SK-N-SH (cell line): ENCODE data around the gene MOB1B. TPM values are rescaled to one million over a fixed set of nuclear protein-coding genes. Genes with fewer than 3 reads are reported as not detected.

Experiments used
- CTCF ChIA-PET: fragments of 300-600, 350-600 bp; formaldehyde crosslinking; extraction: SDS; loops from one replicate; lab custom pipeline; 2021; lab: Yijun Ruan, JAX
- POLR2A ChIA-PET: fragments of 350-600 bp; sonication (Branson Sonifier 250); formaldehyde crosslinking; extraction: SDS; loops from one replicate; lab custom pipeline; 2020; ENCODE audit warnings: antibody characterized with exemption, inconsistent platforms; lab: Yijun Ruan, JAX
- DNase-seq: peaks from one replicate; pipeline ENCODE4 v3.0.0; 2012
- H2AFZ ChIP-seq: fragments of 200-600 bp; sonication (generic); 2 replicates; pipeline ENCODE4 v1.8.1; 2016; ENCODE audit warnings: antibody characterized with exemption, mild to moderate bottlenecking, low read depth
- H3F3A ChIP-seq: fragments of 200-600 bp; sonication (generic); replicated peaks from 2 replicates; pipeline ENCODE3; 2016; ENCODE audit warnings: antibody characterized with exemption, mild to moderate bottlenecking; ENCODE audit not compliant: insufficient read depth
- H3K27ac ChIP-seq, 2 experiments: fragments of 200-500 bp in 1 of 2; fragments of 200-600 bp in 1 of 2; sonication (Bioruptor generic) in 1 of 2; sonication (generic), shearing (Covaris generic) in 1 of 2; 2 replicates each; pipeline versions ENCODE4 v1.5.1 to v1.6.1; 2014 to 2016; ENCODE audit warnings: low read depth in 2 of 2, inconsistent platforms in 1 of 2, low read length in 1 of 2, mild to moderate bottlenecking in 1 of 2, mixed read lengths in 1 of 2
- H3K27me3 ChIP-seq: fragments of 200-600 bp; sonication (generic), shearing (Covaris generic); 2 replicates; pipeline ENCODE4 v1.6.1; 2016; ENCODE audit warnings: mixed run types; ENCODE audit not compliant: insufficient read depth
- H3K36me3 ChIP-seq, 2 experiments: fragments of 200-500 bp in 1 of 2; fragments of 200-600 bp in 1 of 2; sonication (Bioruptor generic) in 1 of 2; sonication (generic) in 1 of 2; replicated peaks in 1 of 2; 2 replicates each; pipeline versions ENCODE3 to v1.5.1; 2014 to 2016; ENCODE audit warnings: low read length in 1 of 2, mild to moderate bottlenecking in 1 of 2; ENCODE audit not compliant: insufficient read depth in 2 of 2, control insufficient read depth in 1 of 2
- H3K4me1 ChIP-seq, 2 experiments: fragments of 200-500 bp in 1 of 2; fragments of 200-600 bp in 1 of 2; sonication (Bioruptor generic) in 1 of 2; sonication (generic), shearing (Covaris generic) in 1 of 2; 2 replicates each; pipeline versions ENCODE4 v1.5.1 to v1.6.1; 2014 to 2016; ENCODE audit warnings: low read depth in 1 of 2, low read length in 1 of 2, mixed run types in 1 of 2; ENCODE audit not compliant: insufficient read depth in 2 of 2, control insufficient read depth in 1 of 2
- H3K4me2 ChIP-seq: fragments of 200-600 bp; sonication (generic), shearing (Covaris generic); 2 replicates; pipeline ENCODE4 v1.6.1; 2017; ENCODE audit warnings: mixed run types
- H3K4me3 ChIP-seq, 2 experiments: fragments of 200-500 bp in 1 of 2; fragments of 200-600 bp in 1 of 2; sonication (Bioruptor generic) in 1 of 2; sonication (generic), shearing (Covaris generic) in 1 of 2; 2 replicates each; pipeline versions ENCODE4 v1.5.1 to v1.8.1; 2014 to 2016; ENCODE audit warnings: low read depth in 2 of 2, inconsistent platforms in 1 of 2, low read length in 1 of 2, mild to moderate bottlenecking in 1 of 2, mixed read lengths in 1 of 2, moderate library complexity in 1 of 2
- H3K79me2 ChIP-seq: fragments of 200-600 bp; sonication (generic); 2 replicates; pipeline ENCODE4 v1.8.1; 2017; ENCODE audit warnings: mild to moderate bottlenecking; ENCODE audit not compliant: insufficient read depth
- H3K9ac ChIP-seq: fragments of 200-600 bp; sonication (generic); 2 replicates; pipeline ENCODE4 v1.6.1; 2017; ENCODE audit warnings: mixed run types
- H3K9me2 ChIP-seq: fragments of 200-600 bp; sonication (generic); 2 replicates; pipeline ENCODE4 v1.6.1; 2017; ENCODE audit warnings: mixed run types
- H3K9me3 ChIP-seq: fragments of 200-600 bp; sonication (generic); 2 replicates; pipeline ENCODE4 v1.6.1; 2017; ENCODE audit warnings: mixed run types, mild to moderate bottlenecking, moderate library complexity
- H4K20me1 ChIP-seq: fragments of 200-600 bp; sonication (generic); 2 replicates; pipeline ENCODE4 v1.6.1; 2017; ENCODE audit warnings: mild to moderate bottlenecking, mixed run types; ENCODE audit not compliant: insufficient read depth
- CHD2 ChIP-seq: fragments of 150-350 bp; IDR thresholded peaks from 2 replicates; pipeline ENCODE4 v1.6.1; 2018; ENCODE audit warnings: low read length; ENCODE audit not compliant: partially characterized antibody
- ELF1 ChIP-seq: IDR thresholded peaks from 2 replicates; pipeline ENCODE4 v1.4.0; 2012
- FOSL2 ChIP-seq: IDR thresholded peaks from 2 replicates; pipeline ENCODE4 v1.4.0; 2012; ENCODE audit warnings: low read depth, mild to moderate bottlenecking, moderate library complexity, borderline replicate concordance
- FOXJ3 ChIP-seq: sonication (generic); formaldehyde crosslinking; IDR thresholded peaks from 2 replicates; pipeline ENCODE4 v1.5.1; 2020; ENCODE audit warnings: mild to moderate bottlenecking, missing genetic modification reagents
- FOXM1 ChIP-seq: IDR thresholded peaks from 2 replicates; pipeline ENCODE4 v1.4.0; 2012; ENCODE audit warnings: low read depth, mild to moderate bottlenecking
- GABPA ChIP-seq: IDR thresholded peaks from 2 replicates; pipeline ENCODE4 v1.4.0; 2012; ENCODE audit warnings: low read depth, mild to moderate bottlenecking
- GATA2 ChIP-seq: sonication (generic); formaldehyde crosslinking; IDR thresholded peaks from 2 replicates; pipeline ENCODE4 v1.5.0; 2020; ENCODE audit warnings: mild to moderate bottlenecking, missing genetic modification reagents
- JUND ChIP-seq: IDR thresholded peaks from 2 replicates; pipeline ENCODE4 v1.4.0; 2012
- MEF2A ChIP-seq: IDR thresholded peaks from 2 replicates; pipeline ENCODE4 v1.4.0; 2012; ENCODE audit warnings: low read depth, borderline replicate concordance
- NFIC ChIP-seq: IDR thresholded peaks from 2 replicates; pipeline ENCODE4 v1.4.0; 2012; ENCODE audit warnings: borderline replicate concordance
- RAD21 ChIP-seq: IDR thresholded peaks from 2 replicates; pipeline ENCODE4 v1.6.1; 2012; ENCODE audit warnings: mild to moderate bottlenecking, low read length
- RCOR1 ChIP-seq: fragments of 150-350 bp; IDR thresholded peaks from 2 replicates; pipeline ENCODE4 v1.6.1; 2017; ENCODE audit warnings: antibody characterized with exemption, low read length
- RFX5 ChIP-seq: IDR thresholded peaks from 2 replicates; pipeline ENCODE4 v1.6.1; 2012; ENCODE audit warnings: mild to moderate bottlenecking, improper control_type of control experiment, low read length
- TAF1 ChIP-seq: IDR thresholded peaks from 2 replicates; pipeline ENCODE4 v1.6.1; 2012; ENCODE audit warnings: low read depth, mild to moderate bottlenecking, low read length, moderate library complexity, borderline replicate concordance
- TCF12 ChIP-seq: IDR thresholded peaks from 2 replicates; pipeline ENCODE4 v1.4.0; 2012
- WGBS: methylation state at CpG from one replicate; pipeline ENCODE4 v1.1.6; 2017; ENCODE audit warnings: low lambda C conversion rate; 5-methylcytosine and 5-hydroxymethylcytosine counted together
- polyA plus RNA-seq, 3 experiments: library from polyadenylated mRNA; depleted of rRNA; stranded (reverse); fragments of >200 nt; gene quantifications; 2 replicates each; pipeline ENCODE4 v1.2.3, GENCODE V29; 2012
- TF ChIP-seq, protein P1 (sequence below): IDR thresholded peaks from 2 replicates; pipeline ENCODE4 v1.6.1; 2012; ENCODE audit warnings: mild to moderate bottlenecking, low read depth, low read length, moderate library complexity
- TF ChIP-seq, protein P2 (sequence below): fragments of 200-600 bp; sonication (generic); IDR thresholded peaks from 2 replicates; pipeline ENCODE4 v1.6.1; 2017; ENCODE audit warnings: antibody characterized with exemption, mild to moderate bottlenecking, moderate library complexity

The MOB1B gene
- polyA plus RNA-seq, 1 of the 3 experiments (the other 2 are of a cell fraction): 2.9 TPM

DNA sequence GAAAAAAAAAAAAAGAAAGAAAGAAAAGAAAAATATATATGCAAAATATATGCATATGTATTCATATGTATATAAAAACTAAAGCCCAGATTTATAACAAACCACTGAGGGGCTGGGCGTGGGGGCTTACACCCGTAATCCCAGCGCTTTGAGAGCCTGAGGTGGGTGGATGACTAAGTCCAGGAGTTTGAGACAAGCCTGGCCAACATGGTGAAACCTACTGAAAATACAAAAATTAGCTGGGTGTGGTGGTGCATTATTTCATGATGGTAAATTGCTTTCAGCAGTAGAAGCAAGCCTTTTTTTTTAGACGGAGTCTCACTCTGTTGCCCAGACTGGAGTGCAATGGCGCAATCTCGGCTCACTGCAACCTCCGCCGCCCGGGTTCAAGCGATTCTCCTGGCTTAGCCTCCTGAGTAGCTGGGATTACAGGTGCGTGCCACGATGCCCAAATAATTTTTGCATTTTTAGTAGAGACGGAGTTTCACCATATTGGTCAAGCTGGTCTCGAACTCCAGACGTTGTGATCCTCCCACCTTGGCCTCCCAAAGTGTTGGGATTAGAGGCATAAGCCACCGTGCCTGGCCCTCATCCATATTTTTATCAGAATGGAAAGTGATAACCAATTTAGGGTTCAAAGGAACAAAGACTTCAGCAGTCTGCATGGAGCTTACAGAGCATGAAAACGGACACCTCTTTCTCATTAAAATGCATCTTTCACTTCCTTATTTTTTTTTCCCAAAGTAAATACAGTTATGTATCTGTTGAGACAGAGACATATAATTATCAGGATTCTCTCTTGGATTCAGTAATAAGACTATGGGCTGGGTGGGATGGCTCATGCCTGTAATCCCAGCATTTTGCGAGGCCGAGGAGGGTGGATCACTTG, 27.7 kb upstream of the MOB1B start:
- no peaks in the 10 kb centered on the region for H4K20me1 ChIP-seq
- WGBS: 85% methylated on average over 19 of the region's 19 CpGs
- H3K79me2 ChIP-seq: no peaks in the 10 kb centered on the region
- DNase-seq: no peak
- H3K9me3 ChIP-seq: no peaks in the 10 kb centered on the region
- no peak overlapping the region for H2AFZ ChIP-seq
- no peaks in the 10 kb centered on the region; a peak in 1 of 4 replicates for H3K4me1 ChIP-seq
- no peak overlapping the region for H3K4me2 ChIP-seq
- no peak overlapping the region for H3K4me3 ChIP-seq
- peaks cover 3% of the 10 kb centered on the region for H3F3A ChIP-seq
- no peak for TF ChIP-seq FOSL2
- no peak for TF ChIP-seq ELF1
- TF ChIP-seq GABPA: no peak
- TF ChIP-seq GATA2: no peak
- TF ChIP-seq FOXM1: no peak
- TF ChIP-seq, protein P1, sequence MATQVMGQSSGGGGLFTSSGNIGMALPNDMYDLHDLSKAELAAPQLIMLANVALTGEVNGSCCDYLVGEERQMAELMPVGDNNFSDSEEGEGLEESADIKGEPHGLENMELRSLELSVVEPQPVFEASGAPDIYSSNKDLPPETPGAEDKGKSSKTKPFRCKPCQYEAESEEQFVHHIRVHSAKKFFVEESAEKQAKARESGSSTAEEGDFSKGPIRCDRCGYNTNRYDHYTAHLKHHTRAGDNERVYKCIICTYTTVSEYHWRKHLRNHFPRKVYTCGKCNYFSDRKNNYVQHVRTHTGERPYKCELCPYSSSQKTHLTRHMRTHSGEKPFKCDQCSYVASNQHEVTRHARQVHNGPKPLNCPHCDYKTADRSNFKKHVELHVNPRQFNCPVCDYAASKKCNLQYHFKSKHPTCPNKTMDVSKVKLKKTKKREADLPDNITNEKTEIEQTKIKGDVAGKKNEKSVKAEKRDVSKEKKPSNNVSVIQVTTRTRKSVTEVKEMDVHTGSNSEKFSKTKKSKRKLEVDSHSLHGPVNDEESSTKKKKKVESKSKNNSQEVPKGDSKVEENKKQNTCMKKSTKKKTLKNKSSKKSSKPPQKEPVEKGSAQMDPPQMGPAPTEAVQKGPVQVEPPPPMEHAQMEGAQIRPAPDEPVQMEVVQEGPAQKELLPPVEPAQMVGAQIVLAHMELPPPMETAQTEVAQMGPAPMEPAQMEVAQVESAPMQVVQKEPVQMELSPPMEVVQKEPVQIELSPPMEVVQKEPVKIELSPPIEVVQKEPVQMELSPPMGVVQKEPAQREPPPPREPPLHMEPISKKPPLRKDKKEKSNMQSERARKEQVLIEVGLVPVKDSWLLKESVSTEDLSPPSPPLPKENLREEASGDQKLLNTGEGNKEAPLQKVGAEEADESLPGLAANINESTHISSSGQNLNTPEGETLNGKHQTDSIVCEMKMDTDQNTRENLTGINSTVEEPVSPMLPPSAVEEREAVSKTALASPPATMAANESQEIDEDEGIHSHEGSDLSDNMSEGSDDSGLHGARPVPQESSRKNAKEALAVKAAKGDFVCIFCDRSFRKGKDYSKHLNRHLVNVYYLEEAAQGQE: no peak
- TF ChIP-seq RCOR1: no peak
- no peak for TF ChIP-seq NFIC
- no peak for TF ChIP-seq RAD21
- no peaks in the 10 kb centered on the region for H3K9me2 ChIP-seq
- no peaks in the 10 kb centered on the region for H3K36me3 ChIP-seq
- H3K9ac ChIP-seq: no peak overlapping the region
- ChIA-PET POLR2A (no interaction called here), CTCF (interaction anchor here (0.6 kb wide), 1 partner anchor 10 kb away, joined by 3 read pairs; no protein-coding TSS in a partner anchor)
- H3K27me3 ChIP-seq: no peaks in the 10 kb centered on the region
- H3K27ac ChIP-seq: no peak overlapping the region

DNA sequence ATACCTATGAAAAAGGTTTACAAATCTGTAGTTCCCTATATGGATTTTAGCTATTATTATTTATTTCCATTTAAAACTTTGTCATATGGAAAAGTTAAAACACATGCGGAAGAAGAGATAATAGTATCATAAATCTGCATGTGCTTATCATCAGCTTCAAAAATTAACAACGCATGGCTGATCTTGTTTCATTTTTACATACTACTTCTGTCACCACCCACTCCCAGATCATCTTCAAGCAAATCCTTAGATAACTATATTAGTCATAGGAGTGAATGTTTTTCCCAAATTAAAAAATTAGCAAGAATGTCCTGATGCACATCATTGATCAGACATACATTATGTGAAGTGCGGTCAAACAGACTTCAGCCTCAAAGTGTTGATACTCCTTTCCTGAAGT, 24.6 kb upstream of the MOB1B start:
- WGBS: 65% methylated on average over 3 of the region's 3 CpGs
- Histone ChIP-seq H3K9me3 (no peaks in the 10 kb centered on the region), H4K20me1 (no peaks in the 10 kb centered on the region), H3K79me2 (no peaks in the 10 kb centered on the region), H3K4me1 (no peaks in the 10 kb centered on the region; a peak in 1 of 4 replicates), H3K27ac (no peak overlapping the region), H3F3A (peaks cover 3% of the 10 kb centered on the region), H3K27me3 (no peaks in the 10 kb centered on the region), H3K4me3 (no peak overlapping the region), H3K4me2 (no peak overlapping the region), H3K9me2 (no peaks in the 10 kb centered on the region), H3K36me3 (no peaks in the 10 kb centered on the region), H2AFZ (no peak overlapping the region), H3K9ac (no peak overlapping the region)
- TF ChIP-seq JUND: no peak
- TF ChIP-seq RFX5: no peak
- TF ChIP-seq, protein P2, sequence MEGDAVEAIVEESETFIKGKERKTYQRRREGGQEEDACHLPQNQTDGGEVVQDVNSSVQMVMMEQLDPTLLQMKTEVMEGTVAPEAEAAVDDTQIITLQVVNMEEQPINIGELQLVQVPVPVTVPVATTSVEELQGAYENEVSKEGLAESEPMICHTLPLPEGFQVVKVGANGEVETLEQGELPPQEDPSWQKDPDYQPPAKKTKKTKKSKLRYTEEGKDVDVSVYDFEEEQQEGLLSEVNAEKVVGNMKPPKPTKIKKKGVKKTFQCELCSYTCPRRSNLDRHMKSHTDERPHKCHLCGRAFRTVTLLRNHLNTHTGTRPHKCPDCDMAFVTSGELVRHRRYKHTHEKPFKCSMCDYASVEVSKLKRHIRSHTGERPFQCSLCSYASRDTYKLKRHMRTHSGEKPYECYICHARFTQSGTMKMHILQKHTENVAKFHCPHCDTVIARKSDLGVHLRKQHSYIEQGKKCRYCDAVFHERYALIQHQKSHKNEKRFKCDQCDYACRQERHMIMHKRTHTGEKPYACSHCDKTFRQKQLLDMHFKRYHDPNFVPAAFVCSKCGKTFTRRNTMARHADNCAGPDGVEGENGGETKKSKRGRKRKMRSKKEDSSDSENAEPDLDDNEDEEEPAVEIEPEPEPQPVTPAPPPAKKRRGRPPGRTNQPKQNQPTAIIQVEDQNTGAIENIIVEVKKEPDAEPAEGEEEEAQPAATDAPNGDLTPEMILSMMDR: no peak
- no peak for TF ChIP-seq RAD21
- TF ChIP-seq MEF2A: no peak
- TF ChIP-seq, protein P1: no peak
- no peak for TF ChIP-seq TAF1
- no peak for TF ChIP-seq CHD2
- TF ChIP-seq TCF12: no peak
- no peak for TF ChIP-seq FOXJ3 (CRISPR knock-in tag)
- ChIA-PET CTCF (no interaction called here), POLR2A (no interaction called here)
- DNase-seq: no peak
